ENCODE measurements around the gene ELFN2.

Gene ELFN2

DNA sequence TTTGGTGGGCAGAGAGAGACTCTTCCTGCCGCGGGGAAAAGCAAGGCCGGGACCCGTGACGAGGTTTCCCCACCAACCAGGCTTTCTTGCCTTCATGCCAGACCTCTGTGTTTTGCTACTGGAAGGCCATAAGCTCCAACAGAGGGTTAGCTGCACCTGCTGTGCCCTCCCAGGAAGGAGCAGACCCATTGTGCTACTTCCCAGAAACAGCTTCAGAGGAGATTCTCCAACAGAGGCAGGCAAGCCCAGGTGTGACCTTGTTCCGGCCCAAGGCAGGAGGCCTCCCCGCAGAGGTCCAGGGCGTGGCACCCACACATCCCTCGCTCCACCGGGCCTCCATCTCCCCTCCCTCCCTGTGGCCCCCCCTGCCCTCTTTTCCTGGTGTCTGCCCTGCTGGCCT, 57.8 kb downstream of the ELFN2 start:
- H3K4me3 ChIP-seq (ENCODE audit: control insufficient read depth, low read depth, low read length): no peak overlapping the region
- TF ChIP-seq, protein P1, sequence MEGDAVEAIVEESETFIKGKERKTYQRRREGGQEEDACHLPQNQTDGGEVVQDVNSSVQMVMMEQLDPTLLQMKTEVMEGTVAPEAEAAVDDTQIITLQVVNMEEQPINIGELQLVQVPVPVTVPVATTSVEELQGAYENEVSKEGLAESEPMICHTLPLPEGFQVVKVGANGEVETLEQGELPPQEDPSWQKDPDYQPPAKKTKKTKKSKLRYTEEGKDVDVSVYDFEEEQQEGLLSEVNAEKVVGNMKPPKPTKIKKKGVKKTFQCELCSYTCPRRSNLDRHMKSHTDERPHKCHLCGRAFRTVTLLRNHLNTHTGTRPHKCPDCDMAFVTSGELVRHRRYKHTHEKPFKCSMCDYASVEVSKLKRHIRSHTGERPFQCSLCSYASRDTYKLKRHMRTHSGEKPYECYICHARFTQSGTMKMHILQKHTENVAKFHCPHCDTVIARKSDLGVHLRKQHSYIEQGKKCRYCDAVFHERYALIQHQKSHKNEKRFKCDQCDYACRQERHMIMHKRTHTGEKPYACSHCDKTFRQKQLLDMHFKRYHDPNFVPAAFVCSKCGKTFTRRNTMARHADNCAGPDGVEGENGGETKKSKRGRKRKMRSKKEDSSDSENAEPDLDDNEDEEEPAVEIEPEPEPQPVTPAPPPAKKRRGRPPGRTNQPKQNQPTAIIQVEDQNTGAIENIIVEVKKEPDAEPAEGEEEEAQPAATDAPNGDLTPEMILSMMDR (IDR thresholded peaks at IDR 0.05; ENCODE audit: control insufficient read depth, insufficient read depth, low read depth, low read length, missing control alignments): no peak
- no peak for DNase-seq (ENCODE audit: low read depth)

- no peak for DNase-seq (ENCODE audit: low read depth)
- TF ChIP-seq, protein P1 (IDR thresholded peaks at IDR 0.05; ENCODE audit: control insufficient read depth, insufficient read depth, low read depth, low read length, missing control alignments): no peak
- no peak overlapping the region for H3K4me3 ChIP-seq (ENCODE audit: control insufficient read depth, low read depth, low read length)
Observed at GRCh38 chr22:37368058-37368457, 59.2 kb downstream of the ELFN2 start.

- DNase-seq (ENCODE audit: low read depth): no peak
- H3K4me3 ChIP-seq (ENCODE audit: control insufficient read depth, low read depth, low read length): no peak overlapping the region
Observed at GRCh38 chr22:37366601-37367000, 60.7 kb downstream of the ELFN2 start.

DNA sequence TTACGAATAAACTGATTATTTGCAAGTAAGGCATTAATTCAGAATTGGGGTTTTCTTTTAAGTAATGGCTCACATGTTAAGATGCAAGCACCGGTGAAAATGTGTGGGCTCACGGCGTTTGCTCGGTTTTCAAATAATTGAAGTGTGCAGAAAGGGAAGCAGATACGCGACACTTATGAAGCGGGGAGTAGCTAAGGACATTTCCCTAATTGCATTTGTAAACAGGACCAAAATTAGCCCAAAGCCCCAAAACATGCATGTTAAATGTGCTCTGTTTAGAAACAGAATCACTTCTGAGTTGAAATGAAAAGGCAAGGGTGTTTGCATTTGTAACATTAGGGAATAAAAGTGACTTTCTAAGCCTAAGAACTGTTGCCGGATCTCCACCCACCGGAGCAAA, 61.3 kb downstream of the ELFN2 start:
- H3K4me3 ChIP-seq (ENCODE audit: control insufficient read depth, low read depth, low read length): no peak overlapping the region
- TF ChIP-seq, protein P1 (IDR thresholded peaks at IDR 0.05; ENCODE audit: control insufficient read depth, insufficient read depth, low read depth, low read length, missing control alignments): no peak
- no peak for DNase-seq (ENCODE audit: low read depth)

More at GRCh38 chr22:37366601-37367000, 60.7 kb downstream of the ELFN2 start:
- TF ChIP-seq, protein P1 (IDR thresholded peaks at IDR 0.05; ENCODE audit: control insufficient read depth, insufficient read depth, low read depth, low read length, missing control alignments): no peak

GRCh38 chr22:37363261-37363992, 63.9 kb downstream of the ELFN2 start:
- no peak overlapping the region for H3K4me3 ChIP-seq (ENCODE audit: control insufficient read depth, low read depth, low read length)
- no peak for DNase-seq (ENCODE audit: low read depth)
- TF ChIP-seq, protein P1 (IDR thresholded peaks at IDR 0.05; ENCODE audit: control insufficient read depth, insufficient read depth, low read depth, low read length, missing control alignments): no peak

- TF ChIP-seq, protein P1 (IDR thresholded peaks at IDR 0.05; ENCODE audit: control insufficient read depth, insufficient read depth, low read depth, low read length, missing control alignments): no peak
- H3K4me3 ChIP-seq (ENCODE audit: control insufficient read depth, low read depth, low read length): no peak overlapping the region
- no peak for DNase-seq (ENCODE audit: low read depth)
Observed at GRCh38 chr22:37362621-37363020, 64.7 kb downstream of the ELFN2 start.
